ENCODE measurements around the gene CALML3. TPM values are rescaled to one million over a fixed set of nuclear protein-coding genes. Genes with fewer than 3 reads are reported as not detected.

The CALML3 gene
- total and polyA plus RNA-seq, 2 donors (not counting 1 experiment from before 2014, with no cell fraction given), result not detected

DNA sequence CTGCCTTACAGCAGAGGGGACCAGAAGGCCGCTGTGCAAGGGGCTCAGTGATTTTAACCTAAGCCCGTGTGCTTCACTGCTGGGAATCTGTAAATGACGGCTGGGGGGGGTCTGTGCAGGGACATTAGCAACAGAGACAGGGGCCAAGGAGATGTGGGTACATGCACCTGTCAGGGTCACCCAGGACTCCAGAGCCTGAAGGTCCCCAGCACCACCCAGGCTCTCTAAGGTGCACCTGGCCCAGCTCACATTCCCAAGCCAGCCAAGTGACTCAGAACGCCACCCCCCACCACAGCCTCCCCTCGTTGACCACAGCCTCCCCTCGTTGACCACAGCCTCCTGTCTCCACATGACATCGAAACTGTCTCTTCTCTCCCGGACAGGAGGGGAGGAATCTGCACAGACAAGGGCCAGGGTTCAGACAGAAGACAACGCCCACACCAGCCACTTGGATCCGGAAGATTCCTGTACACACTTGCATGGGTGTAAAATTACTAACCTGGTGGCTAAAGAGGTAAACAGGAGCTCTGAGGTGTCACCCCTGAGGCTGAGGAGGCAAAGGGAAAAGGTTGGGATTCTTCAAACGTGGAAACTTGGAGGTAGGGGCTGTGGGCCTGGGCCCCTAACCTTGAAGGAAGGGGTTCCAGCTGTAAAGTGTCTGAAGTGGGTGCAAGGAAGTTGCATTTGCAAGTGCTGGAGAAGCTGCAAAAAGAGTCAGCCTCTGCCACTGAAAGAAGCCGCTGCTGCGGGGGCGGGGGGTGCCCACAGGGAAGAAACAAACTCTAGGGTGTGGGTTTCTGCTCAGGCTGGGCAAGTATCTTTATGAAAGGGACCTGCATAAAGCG is 27.0 kb downstream of the CALML3 start:
- intact Hi-C loops (cut with micrococcal nuclease), result no loop called here
- H3K4me2 ChIP-seq (replicated peaks; ENCODE audit: low read depth, low read length, poor library complexity, severe bottlenecking), result no peak overlapping the region
- TF ChIP-seq, protein P1, sequence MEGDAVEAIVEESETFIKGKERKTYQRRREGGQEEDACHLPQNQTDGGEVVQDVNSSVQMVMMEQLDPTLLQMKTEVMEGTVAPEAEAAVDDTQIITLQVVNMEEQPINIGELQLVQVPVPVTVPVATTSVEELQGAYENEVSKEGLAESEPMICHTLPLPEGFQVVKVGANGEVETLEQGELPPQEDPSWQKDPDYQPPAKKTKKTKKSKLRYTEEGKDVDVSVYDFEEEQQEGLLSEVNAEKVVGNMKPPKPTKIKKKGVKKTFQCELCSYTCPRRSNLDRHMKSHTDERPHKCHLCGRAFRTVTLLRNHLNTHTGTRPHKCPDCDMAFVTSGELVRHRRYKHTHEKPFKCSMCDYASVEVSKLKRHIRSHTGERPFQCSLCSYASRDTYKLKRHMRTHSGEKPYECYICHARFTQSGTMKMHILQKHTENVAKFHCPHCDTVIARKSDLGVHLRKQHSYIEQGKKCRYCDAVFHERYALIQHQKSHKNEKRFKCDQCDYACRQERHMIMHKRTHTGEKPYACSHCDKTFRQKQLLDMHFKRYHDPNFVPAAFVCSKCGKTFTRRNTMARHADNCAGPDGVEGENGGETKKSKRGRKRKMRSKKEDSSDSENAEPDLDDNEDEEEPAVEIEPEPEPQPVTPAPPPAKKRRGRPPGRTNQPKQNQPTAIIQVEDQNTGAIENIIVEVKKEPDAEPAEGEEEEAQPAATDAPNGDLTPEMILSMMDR (IDR thresholded peaks at IDR 0.05), result no peak
- no peak for TF ChIP-seq EZH2 (IDR thresholded peaks at IDR 0.05; ENCODE audit: borderline replicate concordance, insufficient read depth, low read depth, low read length, poor library complexity, severe bottlenecking)
- H3K79me2 ChIP-seq (ENCODE audit: control insufficient read depth, insufficient read depth, low read length), result no peaks in the 10 kb centered on the region
- H3K4me1 ChIP-seq (ENCODE audit: control insufficient read depth in 2 of 2, insufficient read depth in 2 of 2, low read length in 2 of 2), result peaks cover 0 to 7% of the 10 kb centered on the region in 2 donors
- Mint-ChIP-seq H3K9me3 (ENCODE audit: insufficient read depth) (no peaks in the 10 kb centered on the region), H3K27me3 (peaks cover 6% of the 10 kb centered on the region), H3K27ac (no peak overlapping the region), H3K4me3 (no peak overlapping the region), H3K4me1 (peaks cover 5% of the 10 kb centered on the region)
- ChIA-PET CTCF (no interaction called here), POLR2A (no interaction called here)
- H3K4me3 ChIP-seq (ENCODE audit: control extremely low read depth in 1 of 5, extremely low read depth in 1 of 5, insufficient read depth in 1 of 5, low read depth in 2 of 5, low read length in 4 of 5), result no peak overlapping the region
- H4K20me1 ChIP-seq (ENCODE audit: control insufficient read depth, insufficient read depth, low read length, poor library complexity, severe bottlenecking), result no peaks in the 10 kb centered on the region
- H3K27ac ChIP-seq (ENCODE audit: low read length in 2 of 2), result no peak overlapping the region
- ATAC-seq (ENCODE audit: low read depth), result no peak
- H3K9ac ChIP-seq (ENCODE audit: low read length), result no peak overlapping the region
- no peaks in the 10 kb centered on the region for H3K36me3 ChIP-seq (replicated peaks in 1 of 2; ENCODE audit: control extremely low read depth in 1 of 2, control insufficient read depth in 1 of 2, extremely low read depth in 1 of 2, insufficient read depth in 2 of 2, low read length in 1 of 2)
- no peaks in the 10 kb centered on the region for H3K27me3 ChIP-seq (replicated peaks in 1 of 4; ENCODE audit: control extremely low read depth in 1 of 4, control insufficient read depth in 3 of 4, insufficient read depth in 4 of 4, low read length in 3 of 4)
- DNase-seq, result no peak
- WGBS (ENCODE audit: insufficient coverage), result 69% methylated on average over 11 of the region's 15 CpGs
- H3K9me3 ChIP-seq (ENCODE audit: control extremely low read depth in 1 of 3, control insufficient read depth in 2 of 3, insufficient read depth in 1 of 3, low read length in 2 of 3), result no peaks in the 10 kb centered on the region
- no peak overlapping the region for H2AFZ ChIP-seq (ENCODE audit: insufficient read depth, low read depth, low read length, poor library complexity, severe bottlenecking)

Data from B cell (primary cell).